HG03575 (cell line): ENCODE measurements around the gene SEMA3A.

Source experiments
- ATAC-seq: cut with Tn5 transposase; IDR thresholded peaks from one replicate; pipeline ENCODE4 v1.9.1; 2021; ENCODE audit not compliant: unreplicated experiment, insufficient number of reproducible peaks, low FRiP score; ENCODE audit errors: extremely low read depth

The SEMA3A gene

DNA sequence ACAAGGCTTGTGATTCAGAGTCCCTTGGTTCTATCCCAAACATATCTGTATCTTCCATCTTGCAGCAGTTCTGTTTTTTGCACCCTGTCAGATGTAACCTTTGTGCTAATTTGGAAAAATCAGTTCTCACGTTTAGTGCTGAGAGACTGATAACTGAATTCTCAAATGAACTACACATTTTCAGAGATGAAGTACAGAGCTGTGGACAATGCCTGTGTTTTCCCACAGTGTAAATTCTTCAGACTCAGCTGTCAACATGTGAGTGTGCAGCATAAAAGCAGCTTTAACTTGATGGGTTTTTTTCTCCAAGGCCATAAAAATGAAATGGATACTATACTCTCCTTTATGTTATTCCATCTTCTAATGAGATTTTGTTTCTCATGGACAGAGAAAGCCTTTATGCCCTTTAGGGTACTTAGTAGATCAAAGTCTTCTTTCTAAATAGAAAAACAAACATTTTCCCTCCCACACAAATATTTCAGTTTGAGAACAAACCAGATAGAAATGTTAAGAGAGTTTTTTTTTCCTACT, 150.9 kb downstream of the SEMA3A start:
- no peak for ATAC-seq

DNA sequence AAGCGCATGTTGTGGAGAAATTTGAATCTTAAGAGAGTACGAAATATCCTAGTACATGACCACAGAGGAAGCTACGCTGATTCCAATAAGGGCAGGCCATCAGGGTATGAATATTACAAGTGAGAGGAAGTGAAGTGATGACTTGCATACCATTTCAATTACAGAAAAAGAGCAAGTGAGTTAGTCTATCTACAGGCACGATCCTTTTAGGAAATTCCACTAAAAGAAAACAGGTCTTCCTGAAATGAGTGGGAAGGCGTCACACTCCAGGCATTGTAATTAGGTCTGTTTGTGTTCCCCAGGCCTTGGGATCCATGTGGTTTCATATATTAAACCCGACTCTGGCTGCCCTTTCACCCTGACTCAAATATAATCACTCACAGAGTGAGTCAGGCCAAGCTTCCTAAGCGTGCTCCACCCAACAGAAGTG, 152.5 kb downstream of the SEMA3A start:
- ATAC-seq, result no peak

GRCh38 chr7:84041649-84042048, 152.9 kb downstream of the SEMA3A start:
- no peak for ATAC-seq

GRCh38 chr7:84040355-84040754, 154.2 kb downstream of the SEMA3A start:
- no peak for ATAC-seq

DNA sequence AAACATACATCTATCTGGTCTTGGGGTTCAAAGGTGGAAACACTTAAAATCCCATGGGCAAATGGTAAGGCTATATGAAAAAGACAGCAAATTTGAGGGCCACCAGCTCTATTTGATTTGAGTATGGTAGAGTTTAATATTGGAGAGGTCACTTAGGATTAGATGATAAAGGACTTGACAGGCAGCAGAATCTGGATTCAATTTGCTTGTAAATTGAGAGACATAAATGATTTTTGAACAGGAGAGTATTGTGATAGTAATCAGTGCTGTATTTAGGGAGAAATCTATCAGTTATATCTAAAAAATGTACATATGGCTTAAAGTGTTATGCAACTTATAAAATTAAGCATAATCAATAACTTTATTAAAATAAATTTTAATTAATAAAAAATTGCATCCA, 155.2 kb downstream of the SEMA3A start:
- no peak for ATAC-seq

GRCh38 chr7:84027678-84028077, 166.9 kb downstream of the SEMA3A start:
- no peak for ATAC-seq

GRCh38 chr7:84025332-84025927, 169.2 kb downstream of the SEMA3A start:
- ATAC-seq, result no peak

GRCh38 chr7:84022684-84023308, 171.8 kb downstream of the SEMA3A start:
- no peak for ATAC-seq

- no peak for ATAC-seq
These were observed 172.6 kb downstream of the SEMA3A start for GRCh38 chr7:84022009-84022408.

DNA sequence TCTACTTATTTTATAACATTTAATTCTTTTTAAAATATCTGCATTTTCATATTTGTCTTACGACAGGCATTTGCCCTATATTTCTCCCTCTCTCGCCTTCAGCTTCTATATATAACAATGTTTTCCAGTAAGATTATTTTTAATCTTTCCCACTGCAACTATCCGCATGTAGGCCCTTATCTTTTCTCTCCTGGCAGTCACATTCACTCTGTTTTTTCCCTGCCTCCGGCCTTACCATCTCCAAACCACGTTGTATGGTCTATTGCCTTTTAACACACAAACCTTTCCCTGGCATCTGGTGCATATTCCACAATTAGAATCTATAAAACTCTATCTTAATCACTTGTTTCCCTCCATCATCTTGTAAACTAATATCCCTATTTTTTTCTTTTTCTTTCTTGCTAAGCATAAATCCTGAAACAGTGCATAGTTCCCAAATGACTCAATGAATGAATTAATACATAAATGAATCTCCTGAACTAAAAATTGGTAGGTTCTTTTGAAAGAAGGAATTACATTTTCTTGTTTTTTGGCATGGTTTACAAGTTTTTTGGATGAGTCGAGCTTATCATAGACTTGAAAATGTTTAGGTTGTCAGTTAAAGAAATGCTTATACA, 173.2 kb downstream of the SEMA3A start:
- ATAC-seq, result no peak

DNA sequence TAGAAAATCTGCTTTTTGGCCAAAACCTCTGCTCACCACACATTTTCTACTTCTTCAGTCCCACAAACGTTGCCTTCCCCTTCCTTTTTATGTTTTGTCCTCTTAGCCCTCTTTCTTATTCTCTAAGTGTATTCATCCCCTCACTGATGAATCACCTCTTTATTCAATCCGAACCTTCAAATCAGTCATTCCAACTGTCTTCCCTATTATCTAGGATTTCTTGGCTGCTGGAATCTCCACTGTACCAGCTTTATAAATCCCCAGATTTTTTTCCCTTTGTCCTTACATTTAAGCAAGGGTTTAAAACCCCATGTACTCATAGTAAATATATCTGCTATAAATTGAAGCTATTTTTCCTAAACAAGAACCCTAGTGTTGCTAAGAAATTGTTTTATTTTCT, 176.9 kb downstream of the SEMA3A start:
- ATAC-seq, result no peak

DNA sequence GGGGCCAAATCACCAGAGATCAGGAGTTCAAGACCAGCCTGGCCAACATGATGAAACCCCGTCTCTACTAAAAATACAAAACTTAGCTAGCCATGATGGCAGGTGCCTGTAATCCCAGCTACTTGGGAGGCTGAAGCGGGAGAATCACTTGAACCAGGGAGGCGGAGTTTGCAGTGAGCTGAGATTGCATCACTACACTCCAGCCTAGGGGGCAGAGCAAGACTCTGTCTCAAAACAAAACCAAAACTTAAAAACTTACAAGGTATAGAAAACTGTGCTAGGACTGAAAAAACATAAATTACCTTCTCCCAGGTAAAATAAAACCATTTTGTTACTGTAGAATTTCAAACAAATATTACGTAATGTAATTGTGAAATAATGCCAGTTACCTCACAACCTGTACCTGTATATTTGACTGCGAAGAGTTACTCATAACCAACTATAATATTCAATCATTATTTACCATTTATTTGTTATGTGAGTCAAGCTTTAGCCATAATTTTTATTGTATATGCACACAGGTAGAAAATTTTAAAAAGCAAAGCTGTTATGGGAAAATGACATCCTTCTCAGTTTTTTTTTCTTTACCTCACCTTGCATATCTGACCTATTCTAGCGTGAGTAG, 180.9 kb downstream of the SEMA3A start:
- no peak for ATAC-seq

- no peak for ATAC-seq
These were observed 184.8 kb downstream of the SEMA3A start for GRCh38 chr7:84009782-84010181.

DNA sequence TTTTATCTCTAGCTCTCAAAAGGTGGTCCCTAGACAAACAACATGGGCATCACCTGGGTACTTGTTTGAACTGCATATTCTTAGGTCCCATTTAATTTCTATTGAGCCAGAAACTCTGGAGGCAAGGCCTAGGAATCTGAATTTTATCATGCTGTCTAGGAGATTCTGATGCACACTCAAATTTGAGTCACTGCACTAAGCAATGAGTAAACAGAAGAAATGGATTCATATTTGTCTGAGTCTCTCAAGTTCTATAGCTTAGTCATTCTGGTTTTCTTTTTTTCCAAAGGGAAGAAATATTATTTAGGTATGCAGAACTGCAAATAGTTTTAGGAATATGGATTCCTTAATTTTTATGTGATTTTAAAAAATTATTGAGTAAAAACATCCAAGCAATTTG, 185.5 kb downstream of the SEMA3A start:
- ATAC-seq, result no peak

DNA sequence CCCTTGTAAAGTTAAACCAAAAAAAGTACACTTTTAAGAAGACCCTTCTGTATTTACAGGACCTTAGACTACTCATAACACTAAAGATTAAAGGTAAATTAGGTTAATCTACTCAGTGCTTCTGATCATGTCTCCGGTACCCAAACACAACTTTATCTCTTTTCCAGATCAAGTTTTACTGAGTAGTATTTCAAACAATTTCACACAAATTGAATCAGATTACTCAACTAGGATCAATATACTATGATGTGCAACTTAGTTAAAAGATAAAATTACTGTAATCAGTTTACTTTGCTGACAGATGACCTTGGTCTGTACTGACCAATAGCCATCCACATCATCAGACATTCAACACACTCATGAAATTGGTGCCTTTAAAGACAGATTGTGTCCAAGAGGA, 191.4 kb downstream of the SEMA3A start:
- no peak for ATAC-seq

- no peak for ATAC-seq
These were observed 192.2 kb downstream of the SEMA3A start for GRCh38 chr7:84002348-84002747.

GRCh38 chr7:83996879-83997278, 197.7 kb downstream of the SEMA3A start:
- ATAC-seq, result no peak

- no peak for ATAC-seq
These were observed 206.8 kb downstream of the SEMA3A start for GRCh38 chr7:83987764-83988163.

DNA sequence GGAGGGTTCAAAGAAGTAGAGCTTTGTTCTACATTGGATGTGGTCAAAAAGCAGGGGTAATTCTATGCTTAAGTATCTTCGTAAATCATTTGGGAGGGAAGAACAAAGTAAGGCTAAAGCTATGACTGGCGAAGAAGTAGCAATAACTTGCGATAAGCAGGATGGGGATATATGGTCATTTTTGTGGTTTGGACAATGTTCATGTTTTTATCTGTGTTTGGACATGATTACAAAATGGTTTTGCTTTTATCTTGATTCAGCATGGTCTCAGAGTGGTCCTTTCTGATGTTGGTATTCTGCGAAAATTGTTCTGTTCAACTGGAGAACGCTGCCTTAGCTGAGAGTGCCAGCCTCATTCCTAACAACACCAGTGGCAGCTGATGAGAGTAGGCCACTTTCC, 208.8 kb downstream of the SEMA3A start:
- ATAC-seq, result no peak

DNA sequence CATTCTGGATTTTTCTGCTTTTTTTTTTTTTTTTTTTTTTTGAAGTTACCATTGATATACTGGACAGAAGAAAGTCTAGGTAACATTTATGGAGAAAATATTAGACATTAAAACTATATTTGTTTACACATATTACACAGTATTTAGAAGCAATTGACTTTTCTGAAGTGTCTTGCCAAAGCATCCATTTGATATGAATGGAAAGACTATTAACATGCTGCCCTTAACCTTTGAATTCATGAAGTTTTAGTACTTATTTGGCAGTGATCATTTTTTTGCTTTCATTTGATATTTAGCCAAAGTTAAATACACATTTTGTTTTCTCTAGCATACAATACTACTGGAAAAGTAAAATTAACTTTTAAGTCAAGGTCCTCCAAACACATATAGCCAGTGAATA, 210.0 kb downstream of the SEMA3A start:
- no peak for ATAC-seq
